Stomach (tissue), 9 donors: ENCODE results near the gene FGD1. TPM values are rescaled to one million over a fixed set of nuclear protein-coding genes. Genes with fewer than 3 reads are reported as not detected.

Source experiments
- DNase-seq, 2 donors: peaks; one replicate each; pipeline versions ENCODE4 v3.0.0 to v3.0.0-alpha.2; 2013 to 2019
- H3K27ac ChIP-seq, 5 donors: fragments of 200-600 bp in 4 of 5; sonication (generic) in 4 of 5; one replicate each; pipeline ENCODE4 v1.5.1; 2013 to 2019; ENCODE audit warnings: mild to moderate bottlenecking in 1 of 5, moderate library complexity in 1 of 5
- H3K27me3 ChIP-seq, 3 donors: fragments of 200-600 bp; sonication (generic); one replicate each; pipeline ENCODE4 v1.5.1; 2017 to 2019; ENCODE audit warnings: mixed run types in 1 of 3
- H3K36me3 ChIP-seq, 4 donors: fragments of 200-600 bp; sonication (generic); 1 replicate in 3 of 4; 2 replicates in 1 of 4; pipeline ENCODE4 v1.5.1; 2016 to 2019
- H3K4me1 ChIP-seq, 4 donors: fragments of 200-600 bp; sonication (generic); one replicate each; pipeline ENCODE4 v1.5.1; 2016 to 2019
- H3K4me3 ChIP-seq, 4 donors: fragments of 200-600 bp; sonication (generic) in 3 of 4; one replicate each; pipeline ENCODE4 v1.5.1; 2016 to 2019; ENCODE audit warnings: mild to moderate bottlenecking in 1 of 4
- H3K9me3 ChIP-seq, 4 donors: fragments of 200-600 bp; sonication (generic); one replicate each; pipeline ENCODE4 v1.5.1; 2016 to 2019
- CTCF ChIP-seq, 7 experiments: fragments of 450-650 bp in 4 of 7; fragments of 200-600 bp in 3 of 7; sonication (generic) in 3 of 7; IDR thresholded peaks; one replicate each; pipeline ENCODE4 v1.5.1; 2016 to 2019; ENCODE audit warnings: antibody characterized with exemption in 7 of 7, control low read depth in 2 of 7, mild to moderate bottlenecking in 1 of 7
- EP300 ChIP-seq: sonication (generic); formaldehyde crosslinking; IDR thresholded peaks from one replicate; pipeline ENCODE4 v1.6.1; 2017; ENCODE audit warnings: antibody characterized with exemption
- POLR2A ChIP-seq, 4 donors: fragments of 450-650 bp; IDR thresholded peaks; one replicate each; pipeline ENCODE4 v1.6.1; 2016; ENCODE audit warnings: antibody characterized with exemption in 4 of 4, control low read depth in 2 of 4, mild to moderate bottlenecking in 1 of 4, moderate library complexity in 1 of 4
- POLR2AphosphoS5 ChIP-seq, 3 donors: sonication (generic); formaldehyde crosslinking; IDR thresholded peaks; one replicate each; pipeline ENCODE4 v1.6.1; 2016; ENCODE audit warnings: antibody characterized with exemption in 3 of 3
- WGBS, 5 donors: extraction: QIAGEN DNeasy Blood & Tissue Kit in 3 of 5; methylation state at CpG; one replicate each; pipeline versions ENCODE4 v1.1.5 to v1.1.7; 2013 to 2018; 5-methylcytosine and 5-hydroxymethylcytosine counted together
- intact Hi-C: fragments of 100-400 bp; cut with DNase I; formaldehyde crosslinking; loops from one replicate; pipeline ENCODE4 v1.15.1; 2023; ENCODE audit warnings: low total_unique reads
- polyA plus RNA-seq, 3 donors: library from polyadenylated mRNA; stranded (reverse); fragments of 200-250 nt; gene quantifications; one replicate each; pipeline ENCODE4 v1.2.3, GENCODE V29; 2013
- total RNA-seq, 5 donors: library from RNA; depleted of rRNA; stranded (reverse); fragments of >200 nt; gene quantifications; one replicate each; pipeline versions ENCODE4 v1.1.0 to v1.2.3, GENCODE V29; 2014 to 2016
- donor health status: healthy with polysubstance abuse.
- donor health status: Bipolar disorder and iron deficiency.
- donor health status: healthy.

The FGD1 gene
- total and polyA plus RNA-seq, 8 donors = 0.76 to 15.9 (median 3.1) TPM; not detected in 1

- no peak overlapping the region for H3K4me3 ChIP-seq
- no peaks in the 10 kb centered on the region for H3K27me3 ChIP-seq
- TF ChIP-seq POLR2A (IDR thresholded peaks at IDR 0.05) (no peak), EP300 (no peak), CTCF (IDR thresholded peaks at IDR 0.05) (no peak), POLR2AphosphoS5 (IDR thresholded peaks at IDR 0.05) (no peak)
- WGBS, 5 donors = 38 to 59% (median 51%) methylated on average over 2 of the region's 2 CpGs
- no peak overlapping the region for H3K27ac ChIP-seq
- no peak for DNase-seq
- H3K4me1 ChIP-seq = no peaks in the 10 kb centered on the region
- H3K36me3 ChIP-seq = no peaks in the 10 kb centered on the region
- no peaks in the 10 kb centered on the region for H3K9me3 ChIP-seq
- intact Hi-C loops = no loop called here
Measured at GRCh38 chrX:54427837-54428424, 68.1 kb downstream of the FGD1 start.

- H3K36me3 ChIP-seq = no peaks in the 10 kb centered on the region
- DNase-seq = no peak
- WGBS, 5 donors = 33 to 47% (median 46%) methylated on average over 13 to 14 of the region's 14 CpGs
- H3K9me3 ChIP-seq = no peaks in the 10 kb centered on the region
- H3K4me1 ChIP-seq = no peaks in the 10 kb centered on the region
- H3K27ac ChIP-seq = no peak overlapping the region
- no peak overlapping the region for H3K4me3 ChIP-seq
- no peaks in the 10 kb centered on the region for H3K27me3 ChIP-seq
- intact Hi-C loops = no loop called here
- TF ChIP-seq POLR2A (IDR thresholded peaks at IDR 0.05) = no peak
- TF ChIP-seq EP300 = no peak
- no peak for TF ChIP-seq CTCF (IDR thresholded peaks at IDR 0.05)
- TF ChIP-seq POLR2AphosphoS5 (IDR thresholded peaks at IDR 0.05) = no peak
Measured at GRCh38 chrX:54423161-54423888, 72.7 kb downstream of the FGD1 start.

GRCh38 chrX:54422168-54422567 lies 73.9 kb downstream of the FGD1 start:
- WGBS, 5 donors = 69 to 79% (median 72%) methylated on average over 3 of the region's 3 CpGs
- intact Hi-C loops = no loop called here
- Histone ChIP-seq H3K27me3 (no peaks in the 10 kb centered on the region), H3K27ac (no peak overlapping the region), H3K9me3 (no peaks in the 10 kb centered on the region), H3K36me3 (no peaks in the 10 kb centered on the region), H3K4me1 (no peaks in the 10 kb centered on the region), H3K4me3 (no peak overlapping the region)
- no peak for TF ChIP-seq EP300
- no peak for TF ChIP-seq POLR2A (IDR thresholded peaks at IDR 0.05)
- no peak for TF ChIP-seq POLR2AphosphoS5 (IDR thresholded peaks at IDR 0.05)
- no peak for TF ChIP-seq CTCF (IDR thresholded peaks at IDR 0.05)
- DNase-seq = no peak

DNA sequence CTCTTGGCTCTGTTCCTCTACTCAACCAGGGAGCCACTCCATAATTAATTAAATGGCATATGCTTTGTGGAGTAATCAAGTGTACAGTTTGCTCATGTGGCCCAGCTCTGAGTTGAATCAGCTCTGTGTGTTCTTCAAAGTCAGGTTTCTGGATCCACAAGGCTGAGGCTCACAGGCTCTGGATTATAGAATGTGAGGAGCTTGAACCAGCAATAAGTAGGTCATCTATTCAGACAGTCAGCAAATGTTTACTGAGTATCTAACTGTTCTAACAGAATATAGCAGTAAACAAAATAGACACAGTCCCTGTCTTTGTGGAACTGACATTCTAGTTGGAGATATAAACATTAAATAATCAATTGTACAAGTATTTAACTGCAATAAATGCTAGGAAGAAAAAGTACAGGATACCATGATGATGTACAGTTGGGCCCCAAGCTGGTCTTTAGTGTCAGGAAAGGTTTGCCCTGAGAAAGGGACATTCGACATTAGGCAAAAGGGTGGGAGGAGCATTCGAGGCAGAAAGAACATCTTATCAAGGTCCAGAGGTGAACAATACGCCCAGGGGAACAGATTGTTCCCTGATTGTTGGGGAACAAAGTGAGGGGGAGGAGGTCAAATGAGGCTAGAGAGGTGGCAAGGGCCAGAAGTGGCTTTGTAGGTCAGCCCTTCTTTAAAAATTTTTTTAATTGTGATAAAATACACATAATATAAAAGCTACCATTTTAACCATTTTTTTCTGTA lies 76.3 kb downstream of the FGD1 start:
- Histone ChIP-seq H3K36me3 (no peaks in the 10 kb centered on the region), H3K9me3 (no peaks in the 10 kb centered on the region), H3K27ac (peak overlapping the region in 4 of 5 donors; percentile 27 to 75 (median 48)), H3K27me3 (peaks cover 0 to 4% (median 0%) of the 10 kb centered on the region in 3 donors), H3K4me1 (no peaks in the 10 kb centered on the region), H3K4me3 (no peak overlapping the region)
- TF ChIP-seq CTCF (IDR thresholded peaks at IDR 0.05) (no peak), EP300 (no peak), POLR2AphosphoS5 (IDR thresholded peaks at IDR 0.05) (peak in 2 of 3 donors; percentile 52 to 72), POLR2A (IDR thresholded peaks at IDR 0.05) (no peak)
- WGBS, 5 donors = 10 to 33% (median 23%) methylated on average over 3 of the region's 3 CpGs
- intact Hi-C loops = no loop called here
- DNase-seq = no peak
